Measurements from ENCODE around the gene AKAP11.

DNA sequence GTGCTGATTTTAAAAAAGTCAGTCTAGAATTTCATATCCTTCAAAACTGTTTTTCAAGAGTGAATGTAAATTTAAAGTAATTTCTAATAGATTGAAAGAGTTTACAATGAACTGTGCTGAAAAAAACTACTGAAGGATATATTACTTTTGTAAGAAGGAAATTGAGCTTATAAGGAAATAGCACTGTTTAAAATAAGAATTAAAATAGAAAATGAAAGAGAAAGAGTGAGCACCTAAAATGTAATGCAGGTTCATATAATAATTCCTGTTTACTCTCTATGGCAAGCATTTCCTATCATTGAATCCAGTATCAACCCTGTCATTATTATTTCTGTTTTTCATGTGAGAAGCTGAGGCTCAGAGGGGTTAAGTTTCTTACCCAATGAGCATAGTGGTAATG is 57.3 kb downstream of the AKAP11 start:
- TF ChIP-seq, protein P1, sequence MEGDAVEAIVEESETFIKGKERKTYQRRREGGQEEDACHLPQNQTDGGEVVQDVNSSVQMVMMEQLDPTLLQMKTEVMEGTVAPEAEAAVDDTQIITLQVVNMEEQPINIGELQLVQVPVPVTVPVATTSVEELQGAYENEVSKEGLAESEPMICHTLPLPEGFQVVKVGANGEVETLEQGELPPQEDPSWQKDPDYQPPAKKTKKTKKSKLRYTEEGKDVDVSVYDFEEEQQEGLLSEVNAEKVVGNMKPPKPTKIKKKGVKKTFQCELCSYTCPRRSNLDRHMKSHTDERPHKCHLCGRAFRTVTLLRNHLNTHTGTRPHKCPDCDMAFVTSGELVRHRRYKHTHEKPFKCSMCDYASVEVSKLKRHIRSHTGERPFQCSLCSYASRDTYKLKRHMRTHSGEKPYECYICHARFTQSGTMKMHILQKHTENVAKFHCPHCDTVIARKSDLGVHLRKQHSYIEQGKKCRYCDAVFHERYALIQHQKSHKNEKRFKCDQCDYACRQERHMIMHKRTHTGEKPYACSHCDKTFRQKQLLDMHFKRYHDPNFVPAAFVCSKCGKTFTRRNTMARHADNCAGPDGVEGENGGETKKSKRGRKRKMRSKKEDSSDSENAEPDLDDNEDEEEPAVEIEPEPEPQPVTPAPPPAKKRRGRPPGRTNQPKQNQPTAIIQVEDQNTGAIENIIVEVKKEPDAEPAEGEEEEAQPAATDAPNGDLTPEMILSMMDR (conservative IDR thresholded peaks at IDR 0.05; ENCODE audit: low read depth in 2 of 2) = no peak
- TF ChIP-seq, protein P2, sequence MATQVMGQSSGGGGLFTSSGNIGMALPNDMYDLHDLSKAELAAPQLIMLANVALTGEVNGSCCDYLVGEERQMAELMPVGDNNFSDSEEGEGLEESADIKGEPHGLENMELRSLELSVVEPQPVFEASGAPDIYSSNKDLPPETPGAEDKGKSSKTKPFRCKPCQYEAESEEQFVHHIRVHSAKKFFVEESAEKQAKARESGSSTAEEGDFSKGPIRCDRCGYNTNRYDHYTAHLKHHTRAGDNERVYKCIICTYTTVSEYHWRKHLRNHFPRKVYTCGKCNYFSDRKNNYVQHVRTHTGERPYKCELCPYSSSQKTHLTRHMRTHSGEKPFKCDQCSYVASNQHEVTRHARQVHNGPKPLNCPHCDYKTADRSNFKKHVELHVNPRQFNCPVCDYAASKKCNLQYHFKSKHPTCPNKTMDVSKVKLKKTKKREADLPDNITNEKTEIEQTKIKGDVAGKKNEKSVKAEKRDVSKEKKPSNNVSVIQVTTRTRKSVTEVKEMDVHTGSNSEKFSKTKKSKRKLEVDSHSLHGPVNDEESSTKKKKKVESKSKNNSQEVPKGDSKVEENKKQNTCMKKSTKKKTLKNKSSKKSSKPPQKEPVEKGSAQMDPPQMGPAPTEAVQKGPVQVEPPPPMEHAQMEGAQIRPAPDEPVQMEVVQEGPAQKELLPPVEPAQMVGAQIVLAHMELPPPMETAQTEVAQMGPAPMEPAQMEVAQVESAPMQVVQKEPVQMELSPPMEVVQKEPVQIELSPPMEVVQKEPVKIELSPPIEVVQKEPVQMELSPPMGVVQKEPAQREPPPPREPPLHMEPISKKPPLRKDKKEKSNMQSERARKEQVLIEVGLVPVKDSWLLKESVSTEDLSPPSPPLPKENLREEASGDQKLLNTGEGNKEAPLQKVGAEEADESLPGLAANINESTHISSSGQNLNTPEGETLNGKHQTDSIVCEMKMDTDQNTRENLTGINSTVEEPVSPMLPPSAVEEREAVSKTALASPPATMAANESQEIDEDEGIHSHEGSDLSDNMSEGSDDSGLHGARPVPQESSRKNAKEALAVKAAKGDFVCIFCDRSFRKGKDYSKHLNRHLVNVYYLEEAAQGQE (IDR thresholded peaks at IDR 0.05; ENCODE audit: unreplicated experiment) = no peak
- no peak for TF ChIP-seq POLR2AphosphoS5 (IDR thresholded peaks at IDR 0.05; ENCODE audit: low read depth)
- TF ChIP-seq EZH2 (IDR thresholded peaks at IDR 0.05; ENCODE audit: low read depth, unreplicated experiment) = no peak
- TF ChIP-seq, protein P3, sequence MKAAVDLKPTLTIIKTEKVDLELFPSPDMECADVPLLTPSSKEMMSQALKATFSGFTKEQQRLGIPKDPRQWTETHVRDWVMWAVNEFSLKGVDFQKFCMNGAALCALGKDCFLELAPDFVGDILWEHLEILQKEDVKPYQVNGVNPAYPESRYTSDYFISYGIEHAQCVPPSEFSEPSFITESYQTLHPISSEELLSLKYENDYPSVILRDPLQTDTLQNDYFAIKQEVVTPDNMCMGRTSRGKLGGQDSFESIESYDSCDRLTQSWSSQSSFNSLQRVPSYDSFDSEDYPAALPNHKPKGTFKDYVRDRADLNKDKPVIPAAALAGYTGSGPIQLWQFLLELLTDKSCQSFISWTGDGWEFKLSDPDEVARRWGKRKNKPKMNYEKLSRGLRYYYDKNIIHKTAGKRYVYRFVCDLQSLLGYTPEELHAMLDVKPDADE (IDR thresholded peaks at IDR 0.05) = no peak
- TF ChIP-seq NANOG (IDR thresholded peaks at IDR 0.05; ENCODE audit: borderline replicate concordance) = no peak
- TF ChIP-seq JUNB (IDR thresholded peaks at IDR 0.05; ENCODE audit: unreplicated experiment) = no peak
- TF ChIP-seq CREB1 (CRISPR knock-in tag; IDR thresholded peaks at IDR 0.05; ENCODE audit: low read depth) = no peak
